Astrocyte (in vitro differentiated cells and primary cell): ENCODE results near the gene OR51G1. TPM values are rescaled to one million over a fixed set of nuclear protein-coding genes. Genes with fewer than 3 reads are reported as not detected.
A peak's percentile ranks its signal among the peaks of the same experiment; 100 is the strongest.

ENCODE experiments used
- DNase-seq: peaks from one replicate; pipeline ENCODE4 v3.0.0-alpha.2; 2010; ENCODE audit warnings: low read depth
- FAIRE-seq: peaks from 2 replicates; lab custom pipeline; 2011; peaks lifted over from hg19 to GRCh38; lab: Jason Lieb, UNC
- H2AFZ ChIP-seq: 2 replicates; pipeline ENCODE4 v1.6.0; 2012; ENCODE audit warnings: low read depth, low read length, inconsistent platforms
- H3K27ac ChIP-seq: 2 replicates; pipeline ENCODE4 v1.5.1; 2011; ENCODE audit warnings: low read depth, low read length, inconsistent platforms
- H3K27me3 ChIP-seq: 2 replicates; pipeline ENCODE4 v1.6.0; 2011; ENCODE audit warnings: low read length, inconsistent platforms; ENCODE audit not compliant: insufficient read depth
- H3K36me3 ChIP-seq: 2 replicates; pipeline ENCODE4 v1.5.1; 2011; ENCODE audit warnings: low read length, inconsistent platforms; ENCODE audit not compliant: insufficient read depth
- H3K4me1 ChIP-seq: 2 replicates; pipeline ENCODE4 v1.5.1; 2011; ENCODE audit warnings: low read length, inconsistent platforms; ENCODE audit not compliant: insufficient read depth
- H3K4me2 ChIP-seq: 2 replicates; pipeline ENCODE4 v1.6.0; 2012; ENCODE audit warnings: low read length, inconsistent platforms
- H3K4me3 ChIP-seq: 2 replicates; pipeline ENCODE4 v1.5.1; 2011; ENCODE audit warnings: low read depth, mild to moderate bottlenecking, low read length, inconsistent platforms; ENCODE audit not compliant: insufficient read depth
- H3K79me2 ChIP-seq: 2 replicates; pipeline ENCODE4 v1.6.0; 2012; ENCODE audit warnings: mild to moderate bottlenecking, low read length, inconsistent platforms; ENCODE audit not compliant: insufficient read depth
- H3K9ac ChIP-seq: 2 replicates; pipeline ENCODE4 v1.6.0; 2012; ENCODE audit warnings: mild to moderate bottlenecking, low read length, inconsistent platforms
- H3K9me3 ChIP-seq: 2 replicates; pipeline ENCODE4 v1.5.1; 2012; ENCODE audit warnings: low read depth, mild to moderate bottlenecking, low read length, inconsistent platforms; ENCODE audit not compliant: insufficient read depth
- H4K20me1 ChIP-seq: 2 replicates; pipeline ENCODE4 v1.6.0; 2012; ENCODE audit warnings: low read length, inconsistent platforms; ENCODE audit not compliant: insufficient read depth
- H3K27ac Mint-ChIP-seq: one replicate; pipeline ENCODE4 v1.8.0; 2021; ENCODE audit warnings: mild to moderate bottlenecking, mixed read lengths; ENCODE audit not compliant: unreplicated experiment
- H3K27me3 Mint-ChIP-seq: one replicate; pipeline ENCODE4 v1.8.0; 2021; ENCODE audit warnings: low read depth, mixed read lengths; ENCODE audit not compliant: unreplicated experiment
- H3K36me3 Mint-ChIP-seq: one replicate; pipeline ENCODE4 v1.8.0; 2021; ENCODE audit warnings: low read depth, mixed read lengths; ENCODE audit not compliant: unreplicated experiment
- H3K4me1 Mint-ChIP-seq: one replicate; pipeline ENCODE4 v1.8.0; 2021; ENCODE audit warnings: low read depth, mixed read lengths; ENCODE audit not compliant: unreplicated experiment
- H3K4me3 Mint-ChIP-seq: one replicate; pipeline ENCODE4 v1.8.0; 2021; ENCODE audit warnings: mild to moderate bottlenecking, moderate library complexity, mixed read lengths; ENCODE audit not compliant: unreplicated experiment
- H3K9me3 Mint-ChIP-seq: one replicate; pipeline ENCODE4 v1.8.0; 2021; ENCODE audit warnings: mild to moderate bottlenecking, mixed read lengths; ENCODE audit not compliant: unreplicated experiment
- CTCF ChIP-seq: IDR thresholded peaks from 2 replicates; pipeline ENCODE4 v1.5.1; 2011; ENCODE audit warnings: low read depth, mild to moderate bottlenecking, inconsistent platforms, low read length, moderate library complexity; ENCODE audit not compliant: insufficient read depth
- EZH2 ChIP-seq: IDR thresholded peaks from 2 replicates; pipeline ENCODE4 v1.6.1; 2012; ENCODE audit warnings: mild to moderate bottlenecking, low read length, inconsistent platforms; ENCODE audit not compliant: insufficient read depth
- total RNA-seq: library from RNA; stranded (reverse); gene quantifications from 2 replicates; pipeline ENCODE4 v1.2.1, GENCODE V29; 2021

OR51G1 gene
- total RNA-seq, 1 donor from 2014 or later: not detected

DNA sequence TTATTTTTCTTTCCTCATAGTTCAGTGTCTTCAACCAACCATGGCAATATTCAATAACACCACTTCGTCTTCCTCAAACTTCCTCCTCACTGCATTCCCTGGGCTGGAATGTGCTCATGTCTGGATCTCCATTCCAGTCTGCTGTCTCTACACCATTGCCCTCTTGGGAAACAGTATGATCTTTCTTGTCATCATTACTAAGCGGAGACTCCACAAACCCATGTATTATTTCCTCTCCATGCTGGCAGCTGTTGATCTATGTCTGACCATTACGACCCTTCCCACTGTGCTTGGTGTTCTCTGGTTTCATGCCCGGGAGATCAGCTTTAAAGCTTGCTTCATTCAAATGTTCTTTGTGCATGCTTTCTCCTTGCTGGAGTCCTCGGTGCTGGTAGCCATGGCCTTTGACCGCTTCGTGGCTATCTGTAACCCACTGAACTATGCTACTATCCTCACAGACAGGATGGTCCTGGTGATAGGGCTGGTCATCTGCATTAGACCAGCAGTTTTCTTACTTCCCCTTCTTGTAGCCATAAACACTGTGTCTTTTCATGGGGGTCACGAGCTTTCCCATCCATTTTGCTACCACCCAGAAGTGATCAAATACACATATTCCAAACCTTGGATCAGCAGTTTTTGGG, 42.2 kb downstream of the OR51G1 start, which contains the start of gene OR51T1:
Gene OR51T1, plus strand, starts transcription at position 41 of the 641 bp plus-strand sequence. Its CDS starts 0 bp downstream, at position 41.
- no peaks in the 10 kb centered on the region for H4K20me1 ChIP-seq
- DNase-seq: peak; percentile 20
- peaks cover 16% of the 10 kb centered on the region for H3K4me1 Mint-ChIP-seq
- no peak within 1 kb of the TSS for H3K9ac ChIP-seq
- no peak within 1 kb of the TSS for H3K4me3 Mint-ChIP-seq
- no peaks in the 10 kb centered on the region for H3K9me3 ChIP-seq
- no peak within 1 kb of the TSS for H3K4me3 ChIP-seq
- H3K4me2 ChIP-seq: peak within 1 kb of the TSS; percentile 15
- H3K4me1 ChIP-seq: no peaks in the 10 kb centered on the region
- H2AFZ ChIP-seq: no peak within 1 kb of the TSS
- H3K27me3 ChIP-seq: no peaks in the 10 kb centered on the region
- H3K27ac ChIP-seq: no peak within 1 kb of the TSS
- H3K36me3 ChIP-seq: no peaks in the 10 kb centered on the region
- H3K27me3 Mint-ChIP-seq: no peaks in the 10 kb centered on the region
- no peak for FAIRE-seq
- no peaks in the 10 kb centered on the region for H3K79me2 ChIP-seq
- H3K27ac Mint-ChIP-seq: peak within 1 kb of the TSS; percentile 90
- TF ChIP-seq CTCF (no peak), EZH2 (no peak)
- H3K9me3 Mint-ChIP-seq: peaks cover under 1% of the 10 kb centered on the region
- H3K36me3 Mint-ChIP-seq: no peaks in the 10 kb centered on the region

GRCh38 chr11:4881188-4881587, 43.0 kb downstream of the OR51G1 start:
- H3K27ac ChIP-seq: no peak overlapping the region
- H3K4me2 ChIP-seq: no peak overlapping the region
- Mint-ChIP-seq H3K4me3 (no peak overlapping the region), H3K27me3 (no peaks in the 10 kb centered on the region), H3K9me3 (peaks cover 2% of the 10 kb centered on the region), H3K36me3 (no peaks in the 10 kb centered on the region), H3K4me1 (peaks cover 16% of the 10 kb centered on the region), H3K27ac (peak overlapping the region; percentile 90)
- H3K27me3 ChIP-seq: no peaks in the 10 kb centered on the region
- no peak overlapping the region for H2AFZ ChIP-seq
- H3K36me3 ChIP-seq: no peaks in the 10 kb centered on the region
- no peaks in the 10 kb centered on the region for H3K79me2 ChIP-seq
- no peak overlapping the region for H3K9ac ChIP-seq
- no peak overlapping the region for H3K4me3 ChIP-seq
- TF ChIP-seq CTCF: no peak
- TF ChIP-seq EZH2: no peak
- H3K4me1 ChIP-seq: no peaks in the 10 kb centered on the region
- no peaks in the 10 kb centered on the region for H3K9me3 ChIP-seq
- no peaks in the 10 kb centered on the region for H4K20me1 ChIP-seq
- no peak for DNase-seq
- no peak for FAIRE-seq

Other genes starting within 250 kb of the OR51G1 start
- 0.27 and 0.38 TPM in 2 replicates for gene OR51E2, start 226.5 kb downstream of the OR51G1 start, total RNA-seq
- not detected in 2 replicates for gene MMP26, start 219.6 kb downstream of the OR51G1 start, total RNA-seq
- not detected in 2 replicates for gene OR51F1, start 154.4 kb downstream of the OR51G1 start, total RNA-seq
- gene OR52R1, start 120.0 kb downstream of the OR51G1 start, total RNA-seq: not detected in 2 replicates
- gene OR51F2, start 103.0 kb downstream of the OR51G1 start, total RNA-seq: not detected in 2 replicates
- gene OR51S1, start 75.1 kb downstream of the OR51G1 start, total RNA-seq: not detected in 2 replicates
- gene OR51T1, start 42.4 kb downstream of the OR51G1 start, total RNA-seq: not detected in 2 replicates
- gene OR51A7, start 20.6 kb downstream of the OR51G1 start, total RNA-seq: not detected in 2 replicates
- not detected in 2 replicates for gene OR51G2, start 5.0 kb downstream of the OR51G1 start, total RNA-seq
- not detected in 2 replicates for gene OR51A4, start 23.3 kb upstream of the OR51G1 start, total RNA-seq
- gene OR51A2, start 31.4 kb upstream of the OR51G1 start, total RNA-seq: not detected in 2 replicates
- gene OR51L1, start 70.5 kb upstream of the OR51G1 start, total RNA-seq: not detected in 2 replicates
- not detected in 2 replicates for gene OR52J3, start 122.2 kb upstream of the OR51G1 start, total RNA-seq
- gene OR52E2, start 135.3 kb upstream of the OR51G1 start, total RNA-seq: not detected in 2 replicates
- gene OR52E1, start 145.2 kb upstream of the OR51G1 start, total RNA-seq: 0.31 TPM in 1 of 2 replicates, not detected in the other
- gene OR52A5, start 214.0 kb upstream of the OR51G1 start, total RNA-seq: not detected in 2 replicates
- gene OR52A1, start 230.4 kb upstream of the OR51G1 start, total RNA-seq: not detected in 2 replicates